ENCODE measurements around the gene FBXW2.
A peak's percentile ranks its signal among the peaks of the same experiment; 100 is the strongest.
"Not testable (repeated sequence)": the region's sequence is repeated elsewhere in the genome, so short reads cannot be mapped to it uniquely, and the experiment has no call there.

FBXW2 gene, protein sequence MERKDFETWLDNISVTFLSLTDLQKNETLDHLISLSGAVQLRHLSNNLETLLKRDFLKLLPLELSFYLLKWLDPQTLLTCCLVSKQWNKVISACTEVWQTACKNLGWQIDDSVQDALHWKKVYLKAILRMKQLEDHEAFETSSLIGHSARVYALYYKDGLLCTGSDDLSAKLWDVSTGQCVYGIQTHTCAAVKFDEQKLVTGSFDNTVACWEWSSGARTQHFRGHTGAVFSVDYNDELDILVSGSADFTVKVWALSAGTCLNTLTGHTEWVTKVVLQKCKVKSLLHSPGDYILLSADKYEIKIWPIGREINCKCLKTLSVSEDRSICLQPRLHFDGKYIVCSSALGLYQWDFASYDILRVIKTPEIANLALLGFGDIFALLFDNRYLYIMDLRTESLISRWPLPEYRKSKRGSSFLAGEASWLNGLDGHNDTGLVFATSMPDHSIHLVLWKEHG

DNA sequence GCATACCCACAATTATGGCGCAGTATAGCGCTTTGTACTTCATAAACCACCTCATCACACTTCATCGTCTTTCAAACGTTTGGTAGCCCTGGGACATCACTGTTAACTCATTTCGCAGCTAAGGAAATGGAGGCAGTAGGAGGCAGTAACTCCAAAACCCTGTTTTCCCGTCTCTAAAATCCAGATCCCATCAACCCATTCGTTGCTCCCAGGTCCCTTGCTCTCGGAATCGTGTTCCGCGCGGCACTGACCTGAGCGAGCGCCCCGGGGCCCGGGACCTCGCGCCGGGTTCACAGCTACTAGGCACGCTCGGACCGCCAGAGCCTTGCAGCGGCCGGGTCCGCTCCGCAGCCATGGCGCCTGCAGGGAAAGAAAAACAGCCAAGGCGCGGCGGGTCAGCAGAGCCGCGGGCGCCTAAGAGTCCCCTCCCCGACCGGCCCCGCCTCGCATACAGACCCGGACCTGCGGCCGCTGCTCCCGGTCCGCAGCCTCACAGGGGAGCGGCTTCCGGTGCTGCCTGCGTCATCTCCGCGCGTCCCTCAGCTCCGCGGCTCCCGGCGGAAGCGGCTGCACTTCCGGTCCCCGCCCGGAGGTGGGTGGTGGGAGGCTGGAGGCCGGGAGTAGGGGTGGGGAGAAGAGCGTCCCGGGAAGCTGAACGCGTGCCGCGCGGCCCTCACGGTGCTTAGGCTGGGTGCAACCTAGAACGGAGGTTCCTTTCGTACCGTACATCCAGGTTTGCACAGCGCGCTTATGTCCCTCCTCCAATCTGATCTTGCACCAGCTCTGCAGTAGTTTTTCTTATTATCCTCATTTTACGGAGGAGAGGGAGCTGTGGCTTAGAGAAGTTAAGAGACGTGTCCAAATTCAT is at the start of gene FBXW2:
Gene FBXW2 (minus strand): TSS at position 519 of the 868 bp plus-strand sequence. CDS start 5,158 bp downstream, outside the sequence.
- intact Hi-C loops (cut with DNase I) = loop anchor here (5.0 kb wide), 2 partner anchors 49 to 76 kb away; partner anchors contain the start of gene PSMD5
- peak; percentile 77 to 97 (median 94) for DNase-seq

DNA sequence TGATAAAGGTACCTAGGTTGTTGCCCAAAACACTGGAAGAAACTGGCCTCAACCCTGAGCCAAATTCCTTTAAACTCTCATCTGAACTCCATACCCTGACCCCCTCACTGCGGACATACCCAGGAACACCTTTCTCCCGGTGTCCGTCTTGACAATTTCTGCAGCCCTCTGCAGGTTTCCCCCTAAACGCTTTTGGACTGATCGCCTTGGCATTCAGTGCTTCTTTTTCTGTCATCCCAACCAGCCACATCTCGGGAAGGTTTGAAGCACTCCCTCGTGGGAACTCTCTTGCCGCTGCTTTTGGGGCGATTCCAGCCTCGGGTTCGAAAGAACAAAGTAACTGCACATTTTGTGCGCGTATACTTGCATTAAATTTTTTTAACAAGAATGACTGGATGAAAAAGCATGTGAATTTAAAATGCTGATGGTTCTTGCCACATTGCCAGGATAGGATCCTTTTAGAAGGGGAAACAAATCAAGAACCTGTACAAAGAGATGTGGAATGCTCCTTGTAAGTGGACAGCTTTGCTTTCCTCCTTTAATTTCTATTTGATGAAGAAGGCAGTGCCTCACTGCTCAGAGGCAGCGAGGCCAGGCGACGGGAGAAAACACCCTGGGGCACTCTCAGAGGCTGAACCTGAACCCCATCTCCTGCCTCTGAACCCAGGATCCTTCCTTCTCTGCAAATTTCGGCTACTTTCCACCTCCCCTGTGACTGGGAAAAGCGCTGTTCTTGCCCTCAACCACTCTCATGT is 48.9 kb upstream of the FBXW2 start:
- DNase-seq = peak in 17 of 42 donors; percentile 13 to 53 (median 31)
- intact Hi-C loops (cut with DNase I) = loop anchor here (5.0 kb wide), 1 partner anchor 50 kb away; the partner anchor contains the start of gene FBXW2

DNA sequence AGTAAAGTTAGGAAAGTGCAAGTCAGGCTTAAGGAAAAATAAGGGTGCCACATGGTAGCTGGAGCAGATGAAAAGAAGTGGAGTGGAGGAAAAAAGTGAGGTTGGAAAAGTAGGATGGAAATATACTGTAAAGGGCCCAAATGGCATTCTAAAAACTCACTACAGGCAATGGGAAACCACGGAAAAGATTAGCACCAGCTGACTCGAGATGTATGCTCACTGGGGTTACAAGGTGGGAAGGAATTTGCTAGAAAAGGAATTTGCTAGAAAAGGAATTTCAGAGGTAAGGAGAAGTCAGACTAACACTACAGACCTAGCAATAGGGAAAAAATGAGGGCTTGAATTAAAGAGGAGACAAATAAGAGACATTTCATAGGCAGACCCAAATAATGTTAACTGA is 45.9 kb upstream of the FBXW2 start:
- no peak for DNase-seq

DNA sequence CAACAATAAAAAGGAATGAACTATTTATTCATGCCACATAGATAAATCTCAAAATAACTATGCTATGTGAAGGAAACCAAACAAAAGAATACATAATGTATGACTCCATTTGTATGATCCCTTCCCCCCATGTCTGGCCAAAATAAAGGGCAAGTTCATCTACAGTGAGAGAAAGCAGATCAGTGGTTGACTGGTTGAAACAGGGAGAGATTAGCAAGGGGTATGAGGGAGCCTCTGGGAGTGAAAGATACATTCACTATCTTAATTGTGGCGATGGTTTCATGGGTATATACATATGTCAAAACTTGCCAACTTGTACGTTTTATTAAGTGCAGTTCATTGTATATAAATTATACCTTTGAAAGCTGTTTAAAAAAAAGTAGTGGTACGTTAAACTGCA is 44.7 kb upstream of the FBXW2 start:
- no peak for DNase-seq
- intact Hi-C loops (cut with DNase I) = no loop called here

More for the DNA sequence above, 45.9 kb upstream of the FBXW2 start:
- intact Hi-C loops (cut with DNase I) = no loop called here

DNA sequence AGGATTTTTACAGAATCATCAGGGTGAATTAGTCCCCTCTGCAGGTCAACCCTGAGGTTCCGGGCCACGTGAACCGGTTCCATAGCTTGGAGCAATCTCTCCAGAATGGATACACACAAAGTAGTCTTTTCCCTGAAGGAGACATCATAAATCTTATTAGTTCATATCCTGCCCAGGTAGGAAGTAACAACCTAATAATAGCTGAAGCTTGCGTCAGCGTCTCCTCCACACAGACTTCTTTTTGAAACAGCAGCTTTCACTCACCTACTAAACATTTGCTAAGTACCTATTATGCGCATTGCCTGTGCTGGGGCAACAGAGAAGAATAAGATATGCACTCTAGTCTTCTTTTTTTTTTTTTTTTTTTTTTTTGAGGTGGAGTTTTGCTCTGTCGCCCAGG is 40.1 kb upstream of the FBXW2 start:
- intact Hi-C loops (cut with DNase I) = no loop called here
- peak in 4 of 42 donors; percentile 24 to 57 (median 44) for DNase-seq

DNA sequence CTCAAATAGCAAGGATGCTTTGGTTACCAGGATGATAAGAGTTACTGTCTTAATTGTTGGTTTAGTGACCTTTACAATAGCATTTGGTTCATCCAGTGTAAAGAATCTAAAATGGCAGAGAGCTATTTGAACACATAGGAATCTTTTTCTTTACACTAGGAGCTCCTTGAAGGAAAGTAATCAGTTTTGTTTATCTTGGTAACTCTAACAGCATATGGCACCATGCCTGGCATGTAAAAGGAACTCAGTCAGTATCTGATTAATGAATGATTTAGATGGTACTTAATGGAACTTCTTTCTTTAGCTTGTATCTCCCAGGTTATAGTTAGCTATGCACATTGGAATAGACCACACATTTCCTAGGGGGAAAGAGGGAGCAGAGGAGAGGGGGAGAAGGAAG is 39.6 kb upstream of the FBXW2 start:
- intact Hi-C loops (cut with DNase I) = no loop called here
- no peak for DNase-seq

DNA sequence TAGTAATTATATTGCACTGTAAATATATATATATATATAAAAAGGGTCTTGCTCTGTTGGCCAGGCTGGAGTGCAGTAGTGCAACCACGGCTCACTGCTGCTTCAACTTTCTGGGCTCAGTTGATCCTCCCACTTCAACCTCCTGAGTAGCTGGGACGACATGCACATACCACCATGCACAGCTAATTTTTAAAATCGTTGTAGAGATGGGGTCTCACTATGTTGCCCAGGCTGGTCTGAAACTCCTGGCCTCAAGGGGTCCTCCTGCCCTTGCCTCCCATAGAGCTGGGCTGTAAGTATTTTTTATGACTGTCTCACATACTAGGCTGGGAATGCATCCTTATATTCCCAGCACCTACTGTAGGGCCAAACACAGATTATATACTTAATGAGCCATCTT is 37.6 kb upstream of the FBXW2 start:
- no peak for DNase-seq
- intact Hi-C loops (cut with DNase I) = no loop called here

DNA sequence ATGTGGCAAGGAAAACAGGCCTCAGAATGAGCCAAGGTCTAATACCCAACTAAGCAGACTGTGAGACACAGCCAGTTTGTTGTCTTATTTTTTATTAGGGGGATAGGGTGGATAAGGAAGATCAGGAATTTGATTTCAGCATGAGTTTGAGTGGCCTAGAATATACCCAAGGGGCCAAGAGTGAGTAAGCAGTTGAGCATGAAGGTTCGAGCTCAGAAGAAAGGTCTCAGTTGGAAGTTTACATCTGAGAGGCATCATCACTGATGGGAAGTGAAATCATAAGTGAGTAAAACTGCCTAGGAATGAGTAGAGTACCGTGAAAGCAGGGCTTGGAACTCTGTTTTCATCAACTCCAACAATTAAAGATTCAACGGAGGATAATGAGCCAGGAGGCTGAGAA is 36.9 kb upstream of the FBXW2 start:
- DNase-seq = no peak
- intact Hi-C loops (cut with DNase I) = no loop called here

DNA sequence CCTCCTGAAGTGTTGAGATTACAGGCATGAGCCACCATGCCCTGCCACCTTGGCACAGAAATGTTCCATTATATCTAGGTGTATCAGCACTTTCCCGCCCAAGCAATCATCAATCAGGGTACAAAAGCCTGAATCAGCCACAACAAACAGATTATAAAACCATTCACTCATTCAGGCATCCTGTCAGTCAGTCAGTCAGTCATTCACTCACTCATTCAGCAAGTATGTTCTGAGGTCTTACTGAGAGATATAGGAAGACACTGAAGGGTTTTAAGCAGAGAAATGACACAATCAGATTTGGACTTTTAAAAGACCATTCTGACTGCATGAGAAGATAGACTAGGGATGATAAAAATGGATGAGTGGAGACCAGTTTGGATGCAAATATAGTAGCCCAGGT is 36.4 kb upstream of the FBXW2 start:
- DNase-seq = no peak
- intact Hi-C loops (cut with DNase I) = no loop called here

DNA sequence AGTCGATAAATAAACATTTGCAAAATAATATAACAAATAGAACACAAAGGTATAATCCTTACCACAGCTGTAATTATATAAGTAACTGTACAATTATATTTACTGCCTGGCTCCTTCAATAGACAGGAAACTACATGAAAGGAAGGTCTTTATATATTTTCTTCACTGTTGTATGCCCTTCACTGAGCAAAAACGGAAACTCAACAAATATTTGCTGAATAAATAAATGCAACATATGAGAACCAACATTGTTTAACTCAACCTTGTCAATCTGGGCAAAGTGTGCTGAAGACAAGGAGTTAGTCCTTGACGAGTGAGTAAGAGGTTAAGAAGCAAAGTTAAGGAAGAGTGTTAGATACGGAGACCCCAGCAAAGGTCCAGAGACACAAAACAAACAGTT is 26.9 kb upstream of the FBXW2 start:
- intact Hi-C loops (cut with DNase I) = no loop called here
- no peak for DNase-seq

DNA sequence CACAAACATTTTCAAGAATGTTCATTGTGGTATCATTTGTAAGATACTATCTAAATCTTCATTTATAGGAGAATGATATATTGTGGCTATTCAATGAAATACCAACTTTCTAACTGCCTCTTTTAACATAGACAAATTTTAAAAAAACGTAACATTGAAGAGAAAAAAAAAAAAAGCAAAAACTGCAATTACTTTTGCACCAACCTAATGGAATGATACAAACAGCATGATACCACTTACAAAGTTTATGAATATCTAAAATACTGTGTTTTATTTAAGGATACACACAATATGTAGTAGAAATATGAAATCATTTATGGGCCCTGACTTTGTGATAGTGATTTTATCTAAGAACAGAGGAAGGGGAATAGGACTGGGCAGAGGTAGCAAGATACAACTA is 25.4 kb upstream of the FBXW2 start:
- intact Hi-C loops (cut with DNase I) = no loop called here
- no peak for DNase-seq

DNA sequence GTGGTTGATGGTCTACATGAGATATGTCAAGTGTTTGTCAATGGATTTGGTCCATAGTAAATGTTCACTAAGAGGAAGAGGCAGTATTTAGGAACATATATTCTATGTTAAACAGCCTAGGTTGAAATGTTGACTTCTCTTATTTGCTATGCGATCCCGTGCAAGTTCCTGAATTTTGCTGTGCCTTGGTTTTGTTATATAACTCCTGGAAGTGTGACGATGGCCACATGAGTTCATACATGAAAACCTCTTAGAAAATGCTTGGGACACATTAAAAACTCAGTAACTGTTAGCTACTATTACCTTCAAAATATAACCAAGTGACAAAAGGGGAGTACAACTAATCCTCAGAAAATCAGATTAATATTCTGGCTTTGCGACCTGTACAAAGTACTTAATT is 21.9 kb upstream of the FBXW2 start:
- intact Hi-C loops (cut with DNase I) = no loop called here
- no peak for DNase-seq

DNA sequence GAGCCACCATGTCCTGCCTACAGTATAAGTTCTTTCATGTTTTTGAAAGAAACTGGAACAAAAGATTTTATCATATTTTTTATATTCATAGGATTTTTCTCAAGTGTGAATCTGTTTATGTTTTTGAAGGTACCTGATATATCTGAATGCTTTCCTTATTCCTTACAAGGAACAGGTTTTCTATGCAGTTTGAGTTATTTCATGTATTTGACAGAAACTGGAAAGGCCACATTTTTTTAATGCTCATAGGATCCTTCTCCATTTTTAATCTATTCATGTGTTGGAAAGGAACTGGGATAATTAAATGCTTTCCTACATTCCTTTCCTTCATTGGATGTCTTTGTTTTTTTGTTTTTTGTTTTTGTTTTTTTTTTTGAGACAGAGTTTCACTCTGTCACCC is 15.7 kb upstream of the FBXW2 start:
- DNase-seq = no peak
- intact Hi-C loops (cut with DNase I) = no loop called here

DNA sequence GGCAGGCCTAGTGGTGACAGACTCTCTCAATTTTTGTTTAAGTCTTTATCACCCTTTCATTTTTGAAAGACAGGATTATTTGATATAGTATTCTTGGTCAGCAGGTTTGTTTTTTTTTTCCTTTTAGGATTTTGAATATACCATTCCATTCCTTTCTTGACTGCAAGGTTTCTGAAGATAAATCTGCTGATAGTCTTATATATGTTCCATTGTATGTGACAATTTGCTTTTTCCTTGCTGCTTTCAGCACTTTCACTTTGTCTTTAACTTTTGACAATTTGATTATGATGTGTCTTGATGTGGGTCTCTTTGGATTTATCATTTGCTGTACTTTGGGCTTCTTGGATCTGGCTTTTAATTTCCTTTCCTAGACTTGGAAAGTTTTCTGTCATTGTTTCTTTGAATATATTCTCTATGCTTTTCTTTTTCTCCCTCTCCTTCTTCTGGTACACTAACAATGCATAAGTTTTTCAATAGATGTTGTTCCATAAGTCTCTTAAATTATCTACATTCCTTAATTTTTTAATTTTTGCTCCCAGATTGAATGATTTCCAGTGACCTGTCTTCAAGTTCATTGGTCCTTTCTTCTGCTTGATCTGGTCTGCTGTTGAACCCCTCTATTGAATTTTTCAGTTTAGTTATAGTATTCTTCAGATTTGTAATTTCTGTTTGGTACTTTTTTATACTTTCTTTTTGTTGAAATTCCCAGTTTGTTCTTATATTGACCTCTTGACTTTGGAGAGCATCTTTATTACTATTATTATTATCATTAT is 14.6 kb upstream of the FBXW2 start:
- intact Hi-C loops (cut with DNase I) = no loop called here
- DNase-seq = no peak

DNA sequence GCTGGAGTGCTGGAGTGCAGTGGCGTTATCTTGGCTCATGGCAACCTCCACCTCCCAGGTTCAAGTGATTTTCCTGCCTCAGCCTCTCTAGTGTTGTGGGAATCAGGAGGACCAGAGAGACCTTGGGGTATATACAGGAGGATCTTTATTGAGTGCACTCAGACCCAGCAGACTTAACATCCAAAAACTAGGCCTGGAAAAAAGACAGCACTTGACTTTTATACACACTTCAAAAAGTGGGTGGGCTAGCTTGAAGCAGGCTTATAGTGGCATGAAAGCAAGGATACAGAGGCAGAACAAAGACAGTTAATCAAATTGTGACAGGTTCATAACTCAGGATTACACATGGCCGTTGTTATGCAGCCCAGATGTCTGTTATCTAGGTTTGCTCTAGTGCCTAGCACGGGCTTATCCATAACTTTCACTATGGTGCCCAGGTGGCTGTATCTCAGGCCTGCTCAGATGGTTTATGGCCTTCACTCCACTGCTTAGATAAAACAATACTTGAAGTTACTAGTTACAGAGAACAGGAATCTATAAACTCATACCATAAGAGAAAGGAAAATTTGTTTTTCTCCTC is 11.7 kb upstream of the FBXW2 start:
- DNase-seq; intact Hi-C loops (cut with DNase I): not testable (repeated sequence)

DNA sequence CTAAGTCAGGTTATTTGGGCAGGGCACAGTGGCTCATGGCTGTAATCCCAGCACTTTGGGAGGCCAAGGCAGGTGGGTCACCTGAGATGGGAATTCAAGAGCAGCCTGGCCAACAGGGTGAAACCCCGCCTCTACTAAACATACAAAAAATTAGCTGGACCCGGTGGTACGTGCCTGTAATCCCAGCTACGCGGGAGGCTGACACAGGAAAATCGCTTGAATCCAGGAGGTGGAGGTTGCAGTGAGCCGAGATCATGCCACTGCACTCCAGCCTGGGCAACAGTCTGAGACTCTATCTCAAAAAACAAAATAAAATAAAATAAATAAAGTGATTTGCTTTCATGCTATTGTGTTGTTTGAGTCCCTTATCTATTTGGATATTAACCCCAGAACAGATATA is 8.2 kb upstream of the FBXW2 start:
- intact Hi-C loops (cut with DNase I) = no loop called here
- no peak for DNase-seq

DNA sequence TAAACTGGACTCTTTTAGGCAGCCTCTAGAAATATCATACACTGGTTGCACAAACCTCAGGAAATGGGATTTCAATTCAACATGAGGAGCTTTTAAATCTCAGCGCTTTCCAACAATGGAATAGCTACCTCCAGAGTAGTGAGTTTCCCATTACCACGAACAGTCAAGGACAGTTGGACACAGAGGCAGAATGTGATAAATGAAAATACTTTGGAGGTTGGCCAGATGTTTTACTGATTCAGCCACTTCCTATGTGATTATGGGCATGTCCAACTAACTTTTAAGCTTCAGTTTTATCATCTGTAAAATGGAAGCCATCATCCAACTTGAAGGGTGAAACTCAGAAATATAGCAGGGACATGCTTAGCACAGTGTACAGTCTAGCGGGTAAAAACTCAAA is 2.1 kb downstream of the FBXW2 start:
- DNase-seq = no peak
- intact Hi-C loops (cut with DNase I) = loop anchor here (5.0 kb wide), 2 partner anchors 51 to 74 kb away; partner anchors contain the start of gene PSMD5

DNA sequence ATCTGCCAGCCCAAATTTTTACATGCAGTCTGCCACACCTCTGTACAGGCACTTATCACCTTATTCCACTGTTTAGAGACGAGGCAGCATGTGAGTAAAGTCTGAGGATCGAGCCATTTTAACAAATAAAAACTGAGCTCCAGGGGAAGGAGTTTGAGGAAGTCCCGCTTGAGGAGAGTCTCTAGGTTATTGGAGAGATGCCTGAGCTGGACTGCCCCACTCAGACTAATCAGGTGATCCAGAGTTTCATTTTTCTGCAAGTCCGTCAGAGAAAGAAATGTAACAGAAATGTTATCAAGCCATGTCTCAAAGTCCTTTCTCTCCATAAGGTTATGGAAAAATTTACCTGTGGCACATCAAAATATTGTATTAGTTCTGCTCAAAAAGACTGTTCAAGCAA is 5.3 kb downstream of the FBXW2 start:
- no peak for DNase-seq
- intact Hi-C loops (cut with DNase I) = no loop called here
